Astrocyte (in vitro differentiated cells and primary cell): ENCODE data around the gene BHLHA15. TPM values are rescaled to one million over a fixed set of nuclear protein-coding genes. Genes with fewer than 3 reads are reported as not detected.
A peak's percentile ranks its signal among the peaks of the same experiment; 100 is the strongest.

Source experiments
- DNase-seq: peaks from one replicate; pipeline ENCODE4 v3.0.0-alpha.2; 2010; ENCODE audit warnings: low read depth
- FAIRE-seq: peaks from 2 replicates; lab custom pipeline; 2011; peaks lifted over from hg19 to GRCh38; lab: Jason Lieb, UNC
- H2AFZ ChIP-seq: 2 replicates; pipeline ENCODE4 v1.6.0; 2012; ENCODE audit warnings: low read depth, low read length, inconsistent platforms
- H3K27ac ChIP-seq: 2 replicates; pipeline ENCODE4 v1.5.1; 2011; ENCODE audit warnings: low read depth, low read length, inconsistent platforms
- H3K27me3 ChIP-seq: 2 replicates; pipeline ENCODE4 v1.6.0; 2011; ENCODE audit warnings: low read length, inconsistent platforms; ENCODE audit not compliant: insufficient read depth
- H3K36me3 ChIP-seq: 2 replicates; pipeline ENCODE4 v1.5.1; 2011; ENCODE audit warnings: low read length, inconsistent platforms; ENCODE audit not compliant: insufficient read depth
- H3K4me1 ChIP-seq: 2 replicates; pipeline ENCODE4 v1.5.1; 2011; ENCODE audit warnings: low read length, inconsistent platforms; ENCODE audit not compliant: insufficient read depth
- H3K4me2 ChIP-seq: 2 replicates; pipeline ENCODE4 v1.6.0; 2012; ENCODE audit warnings: low read length, inconsistent platforms
- H3K4me3 ChIP-seq: 2 replicates; pipeline ENCODE4 v1.5.1; 2011; ENCODE audit warnings: low read depth, mild to moderate bottlenecking, low read length, inconsistent platforms; ENCODE audit not compliant: insufficient read depth
- H3K79me2 ChIP-seq: 2 replicates; pipeline ENCODE4 v1.6.0; 2012; ENCODE audit warnings: mild to moderate bottlenecking, low read length, inconsistent platforms; ENCODE audit not compliant: insufficient read depth
- H3K9ac ChIP-seq: 2 replicates; pipeline ENCODE4 v1.6.0; 2012; ENCODE audit warnings: mild to moderate bottlenecking, low read length, inconsistent platforms
- H3K9me3 ChIP-seq: 2 replicates; pipeline ENCODE4 v1.5.1; 2012; ENCODE audit warnings: low read depth, mild to moderate bottlenecking, low read length, inconsistent platforms; ENCODE audit not compliant: insufficient read depth
- H4K20me1 ChIP-seq: 2 replicates; pipeline ENCODE4 v1.6.0; 2012; ENCODE audit warnings: low read length, inconsistent platforms; ENCODE audit not compliant: insufficient read depth
- H3K27ac Mint-ChIP-seq: one replicate; pipeline ENCODE4 v1.8.0; 2021; ENCODE audit warnings: mild to moderate bottlenecking, mixed read lengths; ENCODE audit not compliant: unreplicated experiment
- H3K27me3 Mint-ChIP-seq: one replicate; pipeline ENCODE4 v1.8.0; 2021; ENCODE audit warnings: low read depth, mixed read lengths; ENCODE audit not compliant: unreplicated experiment
- H3K36me3 Mint-ChIP-seq: one replicate; pipeline ENCODE4 v1.8.0; 2021; ENCODE audit warnings: low read depth, mixed read lengths; ENCODE audit not compliant: unreplicated experiment
- H3K4me1 Mint-ChIP-seq: one replicate; pipeline ENCODE4 v1.8.0; 2021; ENCODE audit warnings: low read depth, mixed read lengths; ENCODE audit not compliant: unreplicated experiment
- H3K4me3 Mint-ChIP-seq: one replicate; pipeline ENCODE4 v1.8.0; 2021; ENCODE audit warnings: mild to moderate bottlenecking, moderate library complexity, mixed read lengths; ENCODE audit not compliant: unreplicated experiment
- H3K9me3 Mint-ChIP-seq: one replicate; pipeline ENCODE4 v1.8.0; 2021; ENCODE audit warnings: mild to moderate bottlenecking, mixed read lengths; ENCODE audit not compliant: unreplicated experiment
- CTCF ChIP-seq: IDR thresholded peaks from 2 replicates; pipeline ENCODE4 v1.5.1; 2011; ENCODE audit warnings: low read depth, mild to moderate bottlenecking, inconsistent platforms, low read length, moderate library complexity; ENCODE audit not compliant: insufficient read depth
- EZH2 ChIP-seq: IDR thresholded peaks from 2 replicates; pipeline ENCODE4 v1.6.1; 2012; ENCODE audit warnings: mild to moderate bottlenecking, low read length, inconsistent platforms; ENCODE audit not compliant: insufficient read depth
- total RNA-seq: library from RNA; stranded (reverse); gene quantifications from 2 replicates; pipeline ENCODE4 v1.2.1, GENCODE V29; 2021

Gene BHLHA15
- total RNA-seq, 1 donor from 2014 or later = 0.57 TPM

- Mint-ChIP-seq H3K27ac (no peak overlapping the region), H3K9me3 (no peaks in the 10 kb centered on the region), H3K27me3 (no peaks in the 10 kb centered on the region), H3K4me3 (no peak overlapping the region), H3K4me1 (peaks cover 6% of the 10 kb centered on the region), H3K36me3 (peaks cover 1% of the 10 kb centered on the region)
- FAIRE-seq = no peak
- H2AFZ ChIP-seq = peak overlapping the region; percentile 6
- peak overlapping the region; percentile 71 for H3K4me2 ChIP-seq
- peak overlapping the region; percentile 26 for H3K9ac ChIP-seq
- H3K27ac ChIP-seq = peak overlapping the region; percentile 52
- no peak for TF ChIP-seq EZH2
- peak overlapping the region; percentile 35 for H3K4me3 ChIP-seq
- no peaks in the 10 kb centered on the region for H3K79me2 ChIP-seq
- DNase-seq = peak; percentile 69
- H3K36me3 ChIP-seq = peaks cover 3% of the 10 kb centered on the region
- no peaks in the 10 kb centered on the region for H3K9me3 ChIP-seq
- peaks cover 5% of the 10 kb centered on the region for H4K20me1 ChIP-seq
- H3K27me3 ChIP-seq = no peaks in the 10 kb centered on the region
- peaks cover 12% of the 10 kb centered on the region for H3K4me1 ChIP-seq
Measured at GRCh38 chr7:98163704-98164494, 47.3 kb upstream of the BHLHA15 start.

- no peaks in the 10 kb centered on the region for H3K36me3 ChIP-seq
- Mint-ChIP-seq H3K9me3 (no peaks in the 10 kb centered on the region), H3K4me3 (no peak overlapping the region), H3K4me1 (peaks cover 6% of the 10 kb centered on the region), H3K27ac (no peak overlapping the region), H3K36me3 (no peaks in the 10 kb centered on the region), H3K27me3 (no peaks in the 10 kb centered on the region)
- no peaks in the 10 kb centered on the region for H3K9me3 ChIP-seq
- no peak overlapping the region for H3K9ac ChIP-seq
- peaks cover 8% of the 10 kb centered on the region for H4K20me1 ChIP-seq
- FAIRE-seq (no peak), DNase-seq (no peak)
- H2AFZ ChIP-seq = no peak overlapping the region
- no peak for TF ChIP-seq EZH2
- peak; percentile 51 for TF ChIP-seq CTCF
- peaks cover 12% of the 10 kb centered on the region for H3K4me1 ChIP-seq
- no peaks in the 10 kb centered on the region for H3K79me2 ChIP-seq
- H3K27ac ChIP-seq = no peak overlapping the region
- no peak overlapping the region for H3K4me3 ChIP-seq
- no peak overlapping the region for H3K4me2 ChIP-seq
- no peaks in the 10 kb centered on the region for H3K27me3 ChIP-seq
Measured at GRCh38 chr7:98165827-98166667, 45.2 kb upstream of the BHLHA15 start.

GRCh38 chr7:98166668-98166970 is 44.6 kb upstream of the BHLHA15 start:
- H3K36me3 Mint-ChIP-seq = no peaks in the 10 kb centered on the region
- no peaks in the 10 kb centered on the region for H3K27me3 ChIP-seq
- no peak for DNase-seq
- H3K36me3 ChIP-seq = no peaks in the 10 kb centered on the region
- no peak overlapping the region for H2AFZ ChIP-seq
- no peak for TF ChIP-seq EZH2
- TF ChIP-seq CTCF = no peak
- H3K27ac ChIP-seq = no peak overlapping the region
- no peaks in the 10 kb centered on the region for H3K9me3 ChIP-seq
- H4K20me1 ChIP-seq = peaks cover 8% of the 10 kb centered on the region
- H3K4me1 ChIP-seq = peaks cover 12% of the 10 kb centered on the region
- H3K4me3 ChIP-seq = no peak overlapping the region
- no peak overlapping the region for H3K27ac Mint-ChIP-seq
- H3K79me2 ChIP-seq = no peaks in the 10 kb centered on the region
- H3K4me3 Mint-ChIP-seq = no peak overlapping the region
- no peaks in the 10 kb centered on the region for H3K27me3 Mint-ChIP-seq
- peaks cover 6% of the 10 kb centered on the region for H3K4me1 Mint-ChIP-seq
- no peak for FAIRE-seq
- H3K4me2 ChIP-seq = no peak overlapping the region
- no peaks in the 10 kb centered on the region for H3K9me3 Mint-ChIP-seq
- H3K9ac ChIP-seq = no peak overlapping the region
